A549 (cell line): ENCODE data around the gene ZFHX3. TPM values are rescaled to one million over a fixed set of nuclear protein-coding genes. Genes with fewer than 3 reads are reported as not detected.

Experiments
- ATAC-seq, 2 experiments: fragments of 200-7000 bp in 1 of 2; fragments of >200 bp in 1 of 2; cut with Nextera tagmentation in 1 of 2; cut with Tn5 transposase in 1 of 2; 3 replicates each; pipeline versions ENCODE4 v1.8.0 to v1.9.1; 2018 to 2020; ENCODE audit warnings: mild to moderate bottlenecking in 1 of 2, moderate library complexity in 1 of 2
- CTCF ChIA-PET: fragments of 300-600 bp; sonication (Branson Sonifier 250); formaldehyde crosslinking; extraction: SDS; loops from one replicate; lab custom pipeline; 2021; ENCODE audit warnings: antibody characterized with exemption, inconsistent platforms; lab: Yijun Ruan, JAX
- POLR2A ChIA-PET: fragments of 350-600 bp; formaldehyde crosslinking; extraction: SDS; loops from one replicate; lab custom pipeline; 2021; ENCODE audit warnings: antibody characterized with exemption, inconsistent platforms; lab: Yijun Ruan, JAX
- DNase-seq, 2 experiments: peaks; one replicate each; pipeline versions ENCODE4 v3.0.0 to v3.0.0-alpha.2; 2011 to 2016; ENCODE audit warnings: low read depth in 1 of 2, low spot score in 1 of 2
- FAIRE-seq: peaks from 2 replicates; lab custom pipeline; 2011; peaks lifted over from hg19 to GRCh38; lab: Jason Lieb, UNC
- H3K27ac ChIP-seq, 2 experiments: fragments of >200 bp; sonication (Bioruptor Twin); formaldehyde crosslinking; 3 replicates each; pipeline ENCODE4 v1.5.1; 2016 to 2017
- H3K4me1 ChIP-seq: fragments of >200 bp; sonication (Bioruptor Twin); formaldehyde crosslinking; 3 replicates; pipeline ENCODE4 v1.6.1; 2016
- H3K4me2 ChIP-seq: fragments of >200 bp; sonication (Bioruptor Twin); formaldehyde crosslinking; 3 replicates; pipeline ENCODE4 v1.6.1; 2016
- H3K4me3 ChIP-seq: fragments of >200 bp; sonication (Bioruptor Twin); formaldehyde crosslinking; 3 replicates; pipeline ENCODE4 v1.5.1; 2016
- H3K9me3 ChIP-seq: fragments of >200 bp; sonication (Bioruptor Twin); formaldehyde crosslinking; 3 replicates; pipeline ENCODE4 v1.6.1; 2016
- BHLHE40 ChIP-seq: IDR thresholded peaks from 2 replicates; pipeline ENCODE4 v1.6.1; 2012; ENCODE audit warnings: low read depth, low read length, inconsistent platforms
- CHD2 ChIP-seq: fragments of 150-350 bp; IDR thresholded peaks from 2 replicates; pipeline ENCODE4 v1.6.1; 2014; ENCODE audit warnings: low read length; ENCODE audit not compliant: partially characterized antibody
- CHD4 ChIP-seq: fragments of 200-600 bp; sonication (generic); IDR thresholded peaks from 2 replicates; pipeline ENCODE4 v1.6.1; 2016; ENCODE audit warnings: antibody characterized with exemption, mild to moderate bottlenecking, borderline replicate concordance
- ELK1 ChIP-seq: fragments of 150-350 bp; IDR thresholded peaks from 2 replicates; pipeline ENCODE4 v1.6.1; 2014; ENCODE audit warnings: low read depth, mild to moderate bottlenecking, low read length
- FOXS1 ChIP-seq: fragments of 250-450 bp; sonication (Bioruptor Pico); IDR thresholded peaks from 2 replicates; pipeline ENCODE4 v1.5.0; 2020; ENCODE audit warnings: mild to moderate bottlenecking, moderate library complexity
- HOXA7 ChIP-seq: fragments of 250-450 bp; sonication (Bioruptor Pico); IDR thresholded peaks from 2 replicates; pipeline ENCODE4 v1.5.0; 2020; ENCODE audit warnings: mild to moderate bottlenecking, moderate library complexity
- MAFK ChIP-seq: fragments of 450-650 bp; IDR thresholded peaks from 2 replicates; pipeline ENCODE4 v1.6.1; 2014; ENCODE audit not compliant: partially characterized antibody
- MAZ ChIP-seq: fragments of 150-350 bp; IDR thresholded peaks from 2 replicates; pipeline ENCODE4 v1.6.1; 2014; ENCODE audit warnings: antibody characterized with exemption, low read depth, low read length, borderline replicate concordance
- MYC ChIP-seq: IDR thresholded peaks from 2 replicates; pipeline ENCODE4 v1.6.1; 2012; ENCODE audit warnings: mild to moderate bottlenecking, inconsistent platforms, low read length, improper control_type of control experiment, borderline replicate concordance
- NFE2L2 ChIP-seq: fragments of 150-350 bp; conservative IDR thresholded peaks from 2 replicates; pipeline ENCODE4 v1.6.1; 2014; ENCODE audit warnings: low read length
- NR3C1 ChIP-seq: fragments of >200 bp; sonication (Bioruptor Twin); formaldehyde crosslinking; IDR thresholded peaks from 3 replicates; pipeline ENCODE4 v1.6.1; 2017
- PBX3 ChIP-seq: IDR thresholded peaks from 2 replicates; pipeline ENCODE4 v1.6.1; 2012
- PHF8 ChIP-seq: fragments of 200-600 bp; sonication (generic); IDR thresholded peaks from 2 replicates; pipeline ENCODE4 v1.6.1; 2016; ENCODE audit warnings: low read depth, mild to moderate bottlenecking, antibody characterized with exemption, moderate library complexity, borderline replicate concordance
- RAD21 ChIP-seq, 2 experiments: fragments of >200 bp in 1 of 2; sonication (Bioruptor Twin) in 1 of 2; formaldehyde crosslinking in 1 of 2; IDR thresholded peaks in 1 of 2; conservative IDR thresholded peaks in 1 of 2; 2 replicates in 1 of 2; 3 replicates in 1 of 2; pipeline ENCODE4 v1.6.1; 2012 to 2018; ENCODE audit warnings: inconsistent platforms in 1 of 2
- RARB ChIP-seq: fragments of 250-450 bp; sonication (Bioruptor Pico); IDR thresholded peaks from 2 replicates; pipeline ENCODE4 v1.8.0; 2021; ENCODE audit warnings: mild to moderate bottlenecking, moderate library complexity
- SMC3 ChIP-seq: fragments of >200 bp; sonication (Bioruptor Twin); formaldehyde crosslinking; IDR thresholded peaks from 3 replicates; pipeline ENCODE4 v1.6.1; 2018; ENCODE audit warnings: inconsistent platforms
- TFCP2L1 ChIP-seq: fragments of 250-450 bp; sonication (Bioruptor Pico); IDR thresholded peaks from 2 replicates; pipeline ENCODE4 v1.5.0; 2021; ENCODE audit warnings: mild to moderate bottlenecking
- TP53 ChIP-seq: fragments of 250-450 bp; sonication (Bioruptor Pico); IDR thresholded peaks from 2 replicates; pipeline ENCODE4 v1.5.0; 2021; ENCODE audit warnings: mild to moderate bottlenecking, moderate library complexity
- USF2 ChIP-seq: fragments of 450-650 bp; IDR thresholded peaks from 2 replicates; pipeline ENCODE4 v1.6.1; 2014; ENCODE audit warnings: antibody characterized with exemption
- ZFP36 ChIP-seq: fragments of 450-650 bp; IDR thresholded peaks from 2 replicates; pipeline ENCODE4 v1.6.1; 2014; ENCODE audit warnings: borderline replicate concordance; ENCODE audit not compliant: partially characterized antibody
- ZNF302 ChIP-seq: fragments of 250-450 bp; sonication (Bioruptor Pico); IDR thresholded peaks from 2 replicates; pipeline ENCODE4 v1.9.0; 2021; ENCODE audit warnings: inconsistent platforms, mild to moderate bottlenecking, moderate library complexity
- WGBS: methylation state at CpG from one replicate; pipeline ENCODE4 v1.1.6; 2017; ENCODE audit errors: missing lambda C conversion rate; 5-methylcytosine and 5-hydroxymethylcytosine counted together
- polyA plus RNA-seq, 4 experiments: library from polyadenylated mRNA; depleted of rRNA in 3 of 4; stranded (reverse); fragments of >200 nt; fragmentation: RNase III in 1 of 4; extraction: RNeasy Plus Mini Kit Qiagen cat#74134 plus additional on column Dnase treatment in 1 of 4; gene quantifications; 2 replicates in 3 of 4; 3 replicates in 1 of 4; pipeline ENCODE4 v1.2.3, GENCODE V29; 2011 to 2017

Gene ZFHX3
- polyA plus RNA-seq, 2 of the 4 experiments (the other 2 are of a cell fraction): 3.9 to 6.5 TPM

GRCh38 chr16:72992142-72992601 lies 55.8 kb downstream of the ZFHX3 start:
- WGBS: 84% methylated on average over 6 of the region's 6 CpGs
- POLR2A ChIA-PET: no interaction called here
- no peak for ATAC-seq
- CTCF ChIA-PET: no interaction called here
- no peak for TF ChIP-seq NR3C1
- TF ChIP-seq, all 56 proteins: peak for 0
- Histone ChIP-seq H3K4me1 (peaks cover 53% of the 10 kb centered on the region), H3K4me3 (no peak overlapping the region), H3K27ac (peak overlapping the region; percentile 6 to 53; a peak in 2 of 6 replicates), H3K9me3 (no peaks in the 10 kb centered on the region), H3K4me2 (0 out of 3 replicates have a peak overlapping the region, but pooled peaks have one; percentile 7)
- FAIRE-seq: no peak
- DNase-seq: no peak

- peak overlapping the region in 1 of 2 experiments; percentile 53; a peak in 1 of 6 replicates for H3K27ac ChIP-seq
- no peaks in the 10 kb centered on the region for H3K9me3 ChIP-seq
- no peak for TF ChIP-seq FOXS1
- no peak for TF ChIP-seq HOXA7
- no peak for TF ChIP-seq MYC
- no peak for TF ChIP-seq PBX3
- no peak for TF ChIP-seq PHF8
- no peak for TF ChIP-seq ELK1
- no peak for TF ChIP-seq ZNF302 (CRISPR knock-in tag)
- TF ChIP-seq, all 56 proteins: peak for 0
- CTCF ChIA-PET: interaction anchor here (1.6 kb wide), 1 partner anchor 12 kb away, joined by 4 read pairs; no protein-coding TSS in a partner anchor
- H3K4me1 ChIP-seq: peaks cover 47% of the 10 kb centered on the region
- no peak overlapping the region for H3K4me3 ChIP-seq
- no peak for DNase-seq
- ATAC-seq: no peak
- no peak for FAIRE-seq
- 85% methylated on average over 6 of the region's 6 CpGs for WGBS
- POLR2A ChIA-PET: no interaction called here
- peak overlapping the region; percentile 27; the same call in 1 of the 3 replicates for H3K4me2 ChIP-seq
These were observed 56.3 kb downstream of the ZFHX3 start for GRCh38 chr16:72991644-72992043.

- no peak for FAIRE-seq
- POLR2A ChIA-PET: no interaction called here
- Histone ChIP-seq H3K4me3 (no peak overlapping the region), H3K4me1 (peaks cover 45% of the 10 kb centered on the region), H3K4me2 (peak overlapping the region; percentile 27; the same call in 1 of the 3 replicates), H3K9me3 (no peaks in the 10 kb centered on the region), H3K27ac (peak overlapping the region in 1 of 2 experiments; percentile 53; a peak in 1 of 6 replicates)
- WGBS: 64% methylated on average over 2 of the region's 2 CpGs
- CTCF ChIA-PET: interaction anchor here (1.6 kb wide), 1 partner anchor 11 kb away, joined by 4 read pairs; no protein-coding TSS in a partner anchor
- TF ChIP-seq FOXS1: no peak
- no peak for TF ChIP-seq NFE2L2
- no peak for TF ChIP-seq ZFP36
- no peak for TF ChIP-seq RARB
- no peak for TF ChIP-seq USF2
- no peak for TF ChIP-seq MAFK
- TF ChIP-seq ELK1: no peak
- DNase-seq: no peak
- ATAC-seq: no peak
These were observed 56.7 kb downstream of the ZFHX3 start for GRCh38 chr16:72991211-72991610.

- CTCF ChIA-PET: interaction anchor here (0.7 to 1.6 kb wide), 3 partner anchors 11 to 63 kb away, joined by 3 to 4 read pairs (median 4); no protein-coding TSS in a partner anchor
- POLR2A ChIA-PET: no interaction called here
- peak overlapping the region; percentile 52 for H3K4me2 ChIP-seq
- 86% methylated on average over 14 of the region's 14 CpGs for WGBS
- FAIRE-seq (no peak), ATAC-seq (no peak), DNase-seq (no peak)
- H3K9me3 ChIP-seq: no peaks in the 10 kb centered on the region
- peak overlapping the region; percentile 53 to 68; a peak in 4 of 6 replicates for H3K27ac ChIP-seq
- no peak overlapping the region for H3K4me3 ChIP-seq
- H3K4me1 ChIP-seq: peaks cover 51% of the 10 kb centered on the region
- no peak for TF ChIP-seq RAD21 (conservative IDR thresholded peaks at IDR 0.05 in 1 of 2, IDR thresholded peaks at IDR 0.05 in 1 of 2)
- no peak for TF ChIP-seq SMC3
- TF ChIP-seq TP53 (CRISPR knock-in tag): no peak
- TF ChIP-seq ZFP36: no peak
- no peak for TF ChIP-seq ZNF302 (CRISPR knock-in tag)
- TF ChIP-seq BHLHE40: no peak
- TF ChIP-seq CHD2: no peak
- TF ChIP-seq TFCP2L1 (CRISPR knock-in tag): no peak
- TF ChIP-seq MAZ: no peak
- TF ChIP-seq CHD4: no peak
These were observed 57.4 kb downstream of the ZFHX3 start for GRCh38 chr16:72990571-72990970.
